A673 (cell line): ENCODE data around the gene ETV3. TPM values are rescaled to one million over a fixed set of nuclear protein-coding genes. Genes with fewer than 3 reads are reported as not detected.

Experiments used
- BruUV-seq: library from RNA; stranded (reverse); fragments of 400-500 nt; replicated peaks from 2 replicates; lab custom pipeline; 2021; lab: Mats Ljungman, UMichigan
- CTCF ChIA-PET: fragments of 300-600 bp; sonication (Branson Sonifier 250); formaldehyde crosslinking; loops from one replicate; lab custom pipeline; 2022; ENCODE audit warnings: antibody characterized with exemption; lab: Charles Lee
- POLR2A ChIA-PET: fragments of 300-600 bp; sonication (Branson Sonifier 250); formaldehyde crosslinking; loops from one replicate; lab custom pipeline; 2022; ENCODE audit warnings: antibody characterized with exemption; ENCODE audit not compliant: low non-redundant PET; lab: Charles Lee
- DNase-seq: peaks from one replicate; pipeline ENCODE4 v3.0.0-alpha.2; 2015; ENCODE audit warnings: low spot score
- H3K27ac ChIP-seq: fragments of 200-600 bp; sonication (generic); 2 replicates; pipeline ENCODE4 v1.5.1; 2016; ENCODE audit warnings: mixed run types, low read depth, mild to moderate bottlenecking, mixed read lengths, antibody characterized with exemption, low read length; ENCODE audit not compliant: poor library complexity, severe bottlenecking
- H3K27me3 ChIP-seq: fragments of 200-600 bp; sonication (generic); replicated peaks from 2 replicates; pipeline ENCODE4 v1.6.1; 2017; ENCODE audit warnings: mixed run types, low read depth, mild to moderate bottlenecking, mixed read lengths, antibody characterized with exemption, low read length; ENCODE audit not compliant: insufficient read depth, poor library complexity
- H3K36me3 ChIP-seq: fragments of 200-600 bp; sonication (generic); 2 replicates; pipeline ENCODE4 v1.6.1; 2016; ENCODE audit warnings: mixed run types, mild to moderate bottlenecking, mixed read lengths, antibody characterized with exemption, low read length; ENCODE audit not compliant: insufficient read depth, poor library complexity, severe bottlenecking
- H3K4me1 ChIP-seq: fragments of 200-600 bp; sonication (generic); 2 replicates; pipeline ENCODE4 v1.6.1; 2017; ENCODE audit warnings: mixed run types, mild to moderate bottlenecking, mixed read lengths, antibody characterized with exemption, low read length; ENCODE audit not compliant: insufficient read depth, poor library complexity, severe bottlenecking
- H3K4me3 ChIP-seq: fragments of 200-600 bp; sonication (generic); 2 replicates; pipeline ENCODE4 v1.5.1; 2016; ENCODE audit warnings: low read depth, mixed run types, mild to moderate bottlenecking, mixed read lengths, low read length; ENCODE audit not compliant: poor library complexity, severe bottlenecking
- H3K9me3 ChIP-seq: fragments of 200-600 bp; sonication (generic); 2 replicates; pipeline ENCODE4 v1.6.1; 2016; ENCODE audit warnings: mixed run types, low read depth, mild to moderate bottlenecking, mixed read lengths, antibody characterized with exemption, low read length; ENCODE audit not compliant: poor library complexity, severe bottlenecking
- EZH2 ChIP-seq: fragments of 200-600 bp; sonication (generic); IDR thresholded peaks from 2 replicates; pipeline ENCODE4 v1.6.1; 2017; ENCODE audit warnings: borderline replicate concordance, low read depth, mild to moderate bottlenecking, mixed read lengths, antibody characterized with exemption, low read length; ENCODE audit not compliant: poor library complexity, severe bottlenecking
- intact Hi-C: fragments of 100-400 bp; cut with micrococcal nuclease; formaldehyde crosslinking; loops from one replicate; pipeline ENCODE4 v1.10.0; 2022; ENCODE audit not compliant: unreplicated experiment
- total RNA-seq: library from RNA; stranded (reverse); gene quantifications from 2 replicates; pipeline ENCODE4 v1.2.3, GENCODE V29; 2021
- TF ChIP-seq, protein P1 (sequence below): fragments of 300-800, 200-600 bp; sonication (generic); conservative IDR thresholded peaks from 2 replicates; pipeline ENCODE4 v1.5.1; 2017; ENCODE audit warnings: low read depth, mild to moderate bottlenecking, antibody characterized with exemption, low read length, moderate library complexity, mixed read lengths

Gene ETV3
- total RNA-seq, 1 experiment from 2014 or later = 46.1 TPM

DNA sequence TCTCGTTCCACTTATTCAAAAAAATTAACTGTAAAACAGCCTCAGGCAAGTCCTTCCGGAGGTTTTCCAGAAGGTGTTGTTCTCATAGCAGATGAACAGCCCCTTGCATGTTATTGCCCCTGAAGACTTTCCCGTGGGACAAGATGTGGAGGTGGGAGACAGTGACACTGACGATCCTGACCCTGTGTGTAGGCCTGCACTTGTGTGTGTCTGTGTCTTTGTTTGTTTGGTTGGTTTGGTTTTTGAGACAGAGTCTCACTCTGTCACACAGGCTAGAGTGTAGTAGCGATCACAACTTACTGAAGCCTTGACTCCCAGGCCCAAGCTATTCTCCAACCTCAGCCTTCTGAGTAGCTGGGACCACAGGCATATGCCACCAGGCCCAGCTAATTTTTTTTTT is 51.2 kb downstream of the ETV3 start:
- intact Hi-C loops = no loop called here
- ChIA-PET POLR2A (no interaction called here), CTCF (interaction anchor here (0.5 to 0.6 kb wide), 2 partner anchors 73 to 348 kb away, joined by 3 to 4 read pairs; no protein-coding TSS in a partner anchor)
- TF ChIP-seq, protein P1, sequence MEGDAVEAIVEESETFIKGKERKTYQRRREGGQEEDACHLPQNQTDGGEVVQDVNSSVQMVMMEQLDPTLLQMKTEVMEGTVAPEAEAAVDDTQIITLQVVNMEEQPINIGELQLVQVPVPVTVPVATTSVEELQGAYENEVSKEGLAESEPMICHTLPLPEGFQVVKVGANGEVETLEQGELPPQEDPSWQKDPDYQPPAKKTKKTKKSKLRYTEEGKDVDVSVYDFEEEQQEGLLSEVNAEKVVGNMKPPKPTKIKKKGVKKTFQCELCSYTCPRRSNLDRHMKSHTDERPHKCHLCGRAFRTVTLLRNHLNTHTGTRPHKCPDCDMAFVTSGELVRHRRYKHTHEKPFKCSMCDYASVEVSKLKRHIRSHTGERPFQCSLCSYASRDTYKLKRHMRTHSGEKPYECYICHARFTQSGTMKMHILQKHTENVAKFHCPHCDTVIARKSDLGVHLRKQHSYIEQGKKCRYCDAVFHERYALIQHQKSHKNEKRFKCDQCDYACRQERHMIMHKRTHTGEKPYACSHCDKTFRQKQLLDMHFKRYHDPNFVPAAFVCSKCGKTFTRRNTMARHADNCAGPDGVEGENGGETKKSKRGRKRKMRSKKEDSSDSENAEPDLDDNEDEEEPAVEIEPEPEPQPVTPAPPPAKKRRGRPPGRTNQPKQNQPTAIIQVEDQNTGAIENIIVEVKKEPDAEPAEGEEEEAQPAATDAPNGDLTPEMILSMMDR = no peak
- no peak for TF ChIP-seq EZH2
- Histone ChIP-seq H3K4me3 (no peak overlapping the region), H3K4me1 (peaks cover 19% of the 10 kb centered on the region), H3K9me3 (no peaks in the 10 kb centered on the region), H3K36me3 (no peaks in the 10 kb centered on the region), H3K27ac (no peak overlapping the region), H3K27me3 (no peaks in the 10 kb centered on the region)
- no TSS peak for BruUV-seq
- DNase-seq = no peak

DNA sequence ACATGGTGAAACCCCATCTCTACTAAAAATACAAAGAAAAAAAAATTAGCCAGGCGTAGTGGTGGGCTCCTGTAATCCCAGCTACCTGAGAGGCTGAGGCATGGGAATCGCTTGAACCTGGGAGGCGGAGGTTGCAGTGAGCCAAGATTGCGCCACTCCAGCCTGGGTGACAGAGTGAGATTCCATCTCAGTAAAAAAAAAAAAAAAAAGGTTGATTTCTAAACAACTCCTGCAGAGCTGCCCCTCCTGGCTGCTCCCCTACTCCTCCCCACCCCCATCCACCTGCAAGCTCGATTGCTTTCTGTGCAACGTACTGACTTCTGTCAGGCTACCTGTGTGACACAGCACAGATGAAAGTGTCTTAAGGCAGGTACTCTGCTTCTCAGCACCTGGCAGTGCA is 51.9 kb downstream of the ETV3 start:
- no TSS peak for BruUV-seq
- POLR2A ChIA-PET = interaction anchor here (0.6 kb wide), 1 partner anchor 34 kb away, joined by 3 read pairs; no protein-coding TSS in a partner anchor

DNA sequence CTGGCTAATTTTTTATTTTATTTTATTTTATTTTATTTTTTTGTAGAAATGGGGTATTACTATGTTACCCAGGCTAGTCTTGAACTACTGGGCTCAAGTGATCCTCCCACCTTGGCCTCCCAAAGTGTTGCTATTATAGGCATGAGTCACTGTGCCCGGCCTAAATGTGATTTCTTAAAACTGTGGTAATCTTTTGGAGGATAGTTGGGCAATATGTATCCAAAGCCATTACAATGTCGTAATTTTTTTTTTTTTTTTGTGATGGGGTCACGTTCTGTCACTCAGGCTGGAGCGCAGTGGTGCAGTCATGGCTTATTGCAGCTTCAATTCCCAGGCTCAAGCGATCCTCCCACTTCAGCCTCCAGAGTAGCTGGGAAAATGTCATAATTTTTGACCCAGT is 52.8 kb downstream of the ETV3 start:
- Histone ChIP-seq H3K27ac (no peak overlapping the region), H3K4me3 (no peak overlapping the region), H3K9me3 (no peaks in the 10 kb centered on the region), H3K27me3 (no peaks in the 10 kb centered on the region), H3K36me3 (no peaks in the 10 kb centered on the region), H3K4me1 (peaks cover 3% of the 10 kb centered on the region)
- DNase-seq = no peak
- intact Hi-C loops = no loop called here
- CTCF ChIA-PET = interaction anchor here (0.7 kb wide), 1 partner anchor 160 kb away, joined by 3 read pairs; no protein-coding TSS in a partner anchor
- TF ChIP-seq EZH2 = no peak
- TF ChIP-seq, protein P1 = no peak
- no TSS peak for BruUV-seq
- POLR2A ChIA-PET = no interaction called here

More for the DNA sequence above, 51.9 kb downstream of the ETV3 start:
- H3K9me3 ChIP-seq = no peaks in the 10 kb centered on the region
- DNase-seq = no peak
- no peak overlapping the region for H3K27ac ChIP-seq
- intact Hi-C loops = no loop called here
- no peak for TF ChIP-seq EZH2
- TF ChIP-seq, protein P1 = no peak
- H3K4me3 ChIP-seq = no peak overlapping the region
- peaks cover 12% of the 10 kb centered on the region for H3K4me1 ChIP-seq
- CTCF ChIA-PET = no interaction called here
- no peaks in the 10 kb centered on the region for H3K27me3 ChIP-seq
- no peaks in the 10 kb centered on the region for H3K36me3 ChIP-seq
